Embryonic facial prominence (tissue), 1 donor: ENCODE measurements around the gene PHF3.
"Not testable (repeated sequence)": the region's sequence is repeated elsewhere in the genome, so short reads cannot be mapped to it uniquely, and the experiment has no call there.

Source experiments
- DNase-seq: peaks from one replicate; pipeline ENCODE4 v3.0.0-alpha.2; 2016; ENCODE audit errors: extremely low spot score

Gene PHF3

GRCh38 chr6:63706630-63707029, 71.0 kb downstream of the PHF3 start:
- DNase-seq, result no peak

DNA sequence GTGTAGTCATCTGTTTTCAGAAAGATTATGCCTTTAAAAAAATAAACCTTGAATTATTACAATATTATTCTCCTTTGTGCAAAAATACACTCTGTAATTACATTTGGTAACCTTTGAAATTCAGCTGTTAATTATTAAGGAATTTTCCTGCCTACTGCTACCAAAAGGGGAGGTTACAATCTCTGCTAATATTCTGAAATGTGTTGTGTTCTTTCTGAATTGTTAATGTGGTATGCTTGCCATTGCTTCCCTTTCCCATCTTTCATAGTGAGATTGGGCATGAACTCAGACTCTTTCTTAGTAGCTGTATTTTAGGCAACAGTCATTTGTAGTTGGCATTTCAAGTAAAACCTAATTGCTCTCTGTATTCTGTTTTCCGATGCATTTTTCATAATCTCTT, 73.0 kb downstream of the PHF3 start:
- no peak for DNase-seq

GRCh38 chr6:63709148-63709547, 73.5 kb downstream of the PHF3 start:
- DNase-seq, result no peak

DNA sequence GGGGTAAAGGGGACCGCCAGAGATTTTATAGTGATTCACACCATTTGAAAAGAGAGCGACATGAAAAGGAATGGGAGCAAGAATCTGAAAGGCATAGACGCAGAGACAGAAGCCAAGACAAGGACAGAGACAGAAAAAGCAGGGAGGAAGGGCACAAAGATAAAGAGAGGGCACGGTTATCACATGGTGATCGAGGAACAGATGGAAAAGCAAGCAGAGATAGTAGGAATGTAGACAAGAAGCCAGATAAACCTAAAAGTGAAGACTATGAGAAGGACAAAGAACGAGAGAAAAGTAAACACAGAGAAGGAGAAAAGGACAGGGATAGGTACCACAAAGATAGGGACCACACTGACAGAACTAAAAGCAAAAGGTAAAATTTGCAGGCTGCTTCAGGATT, 77.7 kb downstream of the PHF3 start:
- DNase-seq, result no peak

DNA sequence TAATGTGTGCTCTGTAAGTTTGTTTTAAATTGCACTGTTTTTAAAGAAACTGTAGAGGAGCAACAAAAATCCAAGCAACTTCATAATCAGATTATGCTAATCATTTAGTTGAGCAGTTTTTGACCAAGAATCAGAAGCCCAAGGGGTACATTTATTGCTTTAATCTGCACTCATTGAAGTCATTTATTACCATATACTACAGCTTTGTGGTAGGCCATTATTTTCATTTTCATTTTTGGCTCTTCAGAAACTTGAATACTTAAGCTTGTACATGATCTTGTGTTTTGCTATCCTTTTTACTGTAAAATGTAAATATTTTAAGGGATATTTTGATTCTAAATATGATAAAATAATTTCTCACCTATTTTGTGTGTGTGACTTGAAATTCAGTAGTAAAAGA, 78.5 kb downstream of the PHF3 start:
- DNase-seq, result no peak

DNA sequence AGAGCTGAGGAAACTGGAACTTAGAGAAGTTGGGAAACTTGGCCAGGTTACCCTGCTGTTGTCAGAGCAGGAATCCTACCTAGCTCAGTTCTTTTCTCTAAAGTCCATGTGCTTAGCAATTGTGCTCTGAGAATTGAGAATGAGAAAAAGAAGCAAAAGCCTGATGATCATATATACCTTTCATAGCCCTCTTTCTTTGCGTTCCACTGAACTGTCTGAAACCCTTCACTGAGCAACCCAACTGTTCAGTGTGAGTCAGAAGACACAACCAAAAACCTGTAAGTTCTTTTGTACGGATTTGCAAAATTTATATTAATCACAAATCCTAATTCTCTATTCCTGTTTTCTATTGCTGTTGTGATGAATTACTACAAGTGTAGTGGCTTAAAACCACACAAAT, 80.6 kb downstream of the PHF3 start:
- DNase-seq, result no peak

- DNase-seq, result no peak
Observed at GRCh38 chr6:63721181-63721580, 85.6 kb downstream of the PHF3 start.

GRCh38 chr6:63724721-63725120, 89.1 kb downstream of the PHF3 start:
- DNase-seq, result no peak

- DNase-seq, result no peak
Observed at GRCh38 chr6:63730311-63730710, 94.7 kb downstream of the PHF3 start.

GRCh38 chr6:63731930-63732329, 96.3 kb downstream of the PHF3 start:
- no peak for DNase-seq

- no peak for DNase-seq
Observed at GRCh38 chr6:63732336-63732735, 96.7 kb downstream of the PHF3 start.

GRCh38 chr6:63734923-63735322, 99.3 kb downstream of the PHF3 start:
- DNase-seq, result no peak

GRCh38 chr6:63738190-63738589, 102.6 kb downstream of the PHF3 start:
- DNase-seq, result not testable (repeated sequence)

DNA sequence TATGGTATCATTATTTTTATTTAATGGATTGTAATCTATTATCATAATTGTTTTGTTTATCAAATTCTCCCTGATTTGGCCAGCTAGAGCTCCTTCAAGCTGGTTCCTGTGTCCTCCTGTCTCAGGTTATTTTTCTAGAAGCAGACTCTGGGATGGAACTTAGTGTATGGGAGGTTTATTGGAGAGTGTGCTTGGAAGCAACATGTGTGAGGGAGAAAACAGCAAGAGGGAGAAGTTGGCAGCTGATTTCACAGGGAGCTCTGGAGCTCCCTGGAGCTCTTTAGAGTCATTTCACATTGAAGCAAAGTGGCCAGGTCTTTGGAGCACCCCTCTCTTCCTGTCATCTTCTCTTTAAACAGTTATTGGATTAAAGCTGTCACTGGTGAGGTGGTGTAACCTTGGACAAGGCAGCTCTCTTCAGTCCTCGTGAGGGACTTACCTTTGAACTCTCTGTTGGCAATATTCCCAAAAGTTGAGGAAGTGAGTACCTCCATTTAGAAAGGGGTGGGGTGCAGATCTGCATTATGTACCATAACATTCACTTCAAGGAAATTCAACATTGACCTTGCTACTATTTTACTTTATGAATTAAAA, 103.6 kb downstream of the PHF3 start:
- DNase-seq, result no peak

DNA sequence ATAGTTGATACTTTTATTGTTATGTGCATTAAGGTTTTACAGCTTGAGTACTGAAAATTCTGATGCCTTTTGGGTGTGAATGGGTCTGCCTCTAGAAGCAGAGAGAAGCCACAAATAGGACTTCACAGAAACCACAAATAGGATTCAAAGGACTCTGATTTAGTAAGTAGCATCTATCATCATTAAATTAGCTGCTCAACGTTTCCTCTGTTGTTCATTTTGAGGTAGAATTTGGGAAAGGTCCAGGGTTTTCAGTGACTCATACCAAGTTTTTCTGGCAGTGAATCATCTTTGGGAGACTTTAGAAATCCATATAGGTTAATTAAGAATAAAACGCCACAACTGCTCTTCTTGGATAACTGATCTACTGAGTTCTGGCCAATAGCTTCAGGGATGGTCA, 105.1 kb downstream of the PHF3 start:
- no peak for DNase-seq

GRCh38 chr6:63742060-63742459, 106.5 kb downstream of the PHF3 start:
- DNase-seq, result no peak

- DNase-seq, result no peak
Observed at GRCh38 chr6:63743691-63744090, 108.1 kb downstream of the PHF3 start.

DNA sequence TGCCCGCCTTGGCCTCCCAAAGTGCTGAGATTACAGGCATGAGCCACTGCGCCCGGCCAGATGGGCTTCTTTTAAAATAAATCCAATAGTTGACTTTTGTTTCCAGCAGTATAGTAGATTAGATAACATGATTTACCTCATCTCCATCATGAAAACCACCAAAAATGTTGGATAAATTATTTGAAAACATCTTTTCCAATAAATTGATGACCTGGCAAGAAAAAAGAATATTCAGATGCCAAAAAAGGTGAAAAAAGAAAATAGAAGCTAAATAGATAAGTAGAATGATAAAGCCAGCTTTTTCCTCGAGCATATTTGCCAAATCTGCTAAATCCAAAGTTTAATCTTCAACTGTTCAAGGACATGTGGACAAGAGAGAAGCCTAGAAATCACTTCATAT, 109.2 kb downstream of the PHF3 start:
- no peak for DNase-seq

GRCh38 chr6:63745784-63746183, 110.2 kb downstream of the PHF3 start:
- no peak for DNase-seq

DNA sequence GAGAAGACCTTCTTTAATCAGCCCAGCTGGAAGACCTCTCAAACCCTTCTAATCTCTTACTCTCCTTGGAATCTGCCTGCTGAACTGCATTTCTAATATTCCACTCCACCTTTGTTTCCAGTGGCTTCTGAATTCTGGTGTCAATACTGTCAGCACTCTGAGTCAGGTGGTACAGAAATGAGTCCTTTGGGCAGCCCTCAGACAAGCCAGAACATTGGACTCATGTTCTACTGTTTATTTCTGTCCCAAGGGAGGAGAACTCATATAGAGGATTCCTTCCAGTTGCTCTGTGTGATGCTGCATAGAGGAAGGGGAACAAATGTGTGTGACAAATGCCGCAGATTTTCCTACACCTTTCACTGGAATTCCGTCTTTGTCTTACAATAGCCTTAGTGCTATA, 114.8 kb downstream of the PHF3 start:
- DNase-seq, result no peak

DNA sequence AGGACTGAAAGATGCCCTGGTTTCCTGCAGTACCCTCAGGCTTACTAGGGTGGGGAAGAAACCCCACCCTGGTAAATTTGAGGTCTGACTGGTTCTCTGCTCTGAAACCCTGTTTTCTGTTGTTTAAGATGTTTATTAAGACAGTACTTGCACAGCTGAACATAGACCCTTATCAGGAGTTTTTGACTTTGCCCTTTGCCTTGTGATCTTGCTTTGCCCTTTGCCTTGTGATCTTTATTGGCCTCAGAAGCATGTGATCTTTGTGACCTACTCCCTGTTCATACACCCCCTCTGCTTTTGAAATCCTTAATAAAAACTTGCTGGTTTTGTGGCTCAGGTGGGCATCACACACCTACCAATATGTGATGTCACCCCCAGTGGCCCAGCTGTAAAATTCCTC, 121.7 kb downstream of the PHF3 start:
- not testable (repeated sequence) for DNase-seq

- DNase-seq, result no peak
Observed at GRCh38 chr6:63757826-63758225, 122.2 kb downstream of the PHF3 start.

GRCh38 chr6:63759605-63760105, 124.1 kb downstream of the PHF3 start:
- DNase-seq, result no peak

DNA sequence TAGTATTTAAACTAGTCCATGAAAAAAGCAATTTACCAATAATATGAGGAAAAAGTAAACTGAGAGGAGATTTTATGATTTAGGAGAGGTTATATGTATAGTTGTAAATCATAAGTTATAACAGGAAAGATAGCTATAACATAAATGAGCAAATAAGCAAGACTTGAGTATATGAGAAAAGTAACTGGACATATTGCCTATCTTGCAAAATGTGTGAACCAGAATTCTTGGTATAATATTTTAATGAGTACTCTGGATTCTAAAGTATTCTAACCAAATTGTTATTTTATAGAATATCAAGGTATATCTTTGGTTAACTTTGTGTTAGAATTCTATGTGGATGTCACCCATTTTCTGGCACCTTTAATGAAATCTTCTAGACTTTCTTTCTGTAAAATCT, 124.6 kb downstream of the PHF3 start:
- DNase-seq, result no peak
